Measurements from ENCODE around the gene RHBDL3.

Gene RHBDL3

DNA sequence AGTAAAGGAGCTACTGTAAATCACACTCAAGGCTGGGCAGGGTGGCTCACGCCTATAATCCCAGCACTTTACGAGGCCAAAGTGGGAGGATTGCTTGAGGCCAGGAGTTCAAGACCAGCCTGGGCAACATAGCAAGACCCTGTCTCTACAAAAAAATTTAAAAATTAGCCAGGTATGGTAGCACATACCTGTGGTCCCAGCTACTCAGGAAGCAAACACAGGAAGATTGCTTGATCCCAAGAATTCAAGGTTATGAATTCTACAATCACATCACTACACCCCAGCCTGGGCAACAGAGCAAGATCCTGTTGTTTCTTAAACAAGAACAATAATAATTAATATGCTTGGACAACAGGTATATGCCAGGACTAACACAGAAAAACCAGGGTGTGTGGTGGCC is 13.2 kb downstream of the RHBDL3 start:
- H3K4me3 ChIP-seq (ENCODE audit: low read depth in 1 of 2, low read length in 2 of 2), result no peak overlapping the region
- no peak overlapping the region for H3K4me2 ChIP-seq (ENCODE audit: insufficient read depth, low read length)
- peaks cover 9% of the 10 kb centered on the region for H3K27me3 ChIP-seq (ENCODE audit: insufficient read depth, low read length, poor library complexity)
- ATAC-seq (ENCODE audit: insufficient read depth, low read depth), result no peak
- no peak for DNase-seq
- peaks cover 5% of the 10 kb centered on the region for H4K20me1 ChIP-seq (ENCODE audit: insufficient read depth, low read length)
- H3K79me2 ChIP-seq (ENCODE audit: insufficient read depth, low read length), result no peaks in the 10 kb centered on the region
- no peaks in the 10 kb centered on the region for H3K36me3 ChIP-seq (ENCODE audit: insufficient read depth, low read length)
- no peaks in the 10 kb centered on the region for H3K9me3 ChIP-seq (ENCODE audit: insufficient read depth, low read length, severe bottlenecking)
- TF ChIP-seq, protein P1, sequence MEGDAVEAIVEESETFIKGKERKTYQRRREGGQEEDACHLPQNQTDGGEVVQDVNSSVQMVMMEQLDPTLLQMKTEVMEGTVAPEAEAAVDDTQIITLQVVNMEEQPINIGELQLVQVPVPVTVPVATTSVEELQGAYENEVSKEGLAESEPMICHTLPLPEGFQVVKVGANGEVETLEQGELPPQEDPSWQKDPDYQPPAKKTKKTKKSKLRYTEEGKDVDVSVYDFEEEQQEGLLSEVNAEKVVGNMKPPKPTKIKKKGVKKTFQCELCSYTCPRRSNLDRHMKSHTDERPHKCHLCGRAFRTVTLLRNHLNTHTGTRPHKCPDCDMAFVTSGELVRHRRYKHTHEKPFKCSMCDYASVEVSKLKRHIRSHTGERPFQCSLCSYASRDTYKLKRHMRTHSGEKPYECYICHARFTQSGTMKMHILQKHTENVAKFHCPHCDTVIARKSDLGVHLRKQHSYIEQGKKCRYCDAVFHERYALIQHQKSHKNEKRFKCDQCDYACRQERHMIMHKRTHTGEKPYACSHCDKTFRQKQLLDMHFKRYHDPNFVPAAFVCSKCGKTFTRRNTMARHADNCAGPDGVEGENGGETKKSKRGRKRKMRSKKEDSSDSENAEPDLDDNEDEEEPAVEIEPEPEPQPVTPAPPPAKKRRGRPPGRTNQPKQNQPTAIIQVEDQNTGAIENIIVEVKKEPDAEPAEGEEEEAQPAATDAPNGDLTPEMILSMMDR (IDR thresholded peaks at IDR 0.05; ENCODE audit: borderline replicate concordance, extremely low read depth, low read length, poor library complexity, severe bottlenecking), result no peak
- TF ChIP-seq EZH2 (IDR thresholded peaks at IDR 0.05; ENCODE audit: borderline replicate concordance, low read depth, low read length, severe bottlenecking), result no peak
- no peak overlapping the region for H2AFZ ChIP-seq (ENCODE audit: low read depth, low read length)
- no peak overlapping the region for H3K9ac ChIP-seq (ENCODE audit: low read depth, low read length)
- no peak overlapping the region for H3K27ac ChIP-seq (ENCODE audit: low read length)
- no peaks in the 10 kb centered on the region for H3K4me1 ChIP-seq (ENCODE audit: insufficient read depth, low read length)

- Histone ChIP-seq H3K27ac (ENCODE audit: low read length) (no peak overlapping the region), H2AFZ (ENCODE audit: low read depth, low read length) (no peak overlapping the region), H3K4me2 (ENCODE audit: insufficient read depth, low read length) (no peak overlapping the region), H3K36me3 (ENCODE audit: insufficient read depth, low read length) (no peaks in the 10 kb centered on the region), H4K20me1 (ENCODE audit: insufficient read depth, low read length) (peaks cover 4% of the 10 kb centered on the region), H3K9me3 (ENCODE audit: insufficient read depth, low read length, severe bottlenecking) (no peaks in the 10 kb centered on the region), H3K9ac (ENCODE audit: low read depth, low read length) (no peak overlapping the region), H3K4me3 (ENCODE audit: low read depth in 1 of 2, low read length in 2 of 2) (no peak overlapping the region), H3K4me1 (ENCODE audit: insufficient read depth, low read length) (no peaks in the 10 kb centered on the region), H3K27me3 (ENCODE audit: insufficient read depth, low read length, poor library complexity) (peaks cover 11% of the 10 kb centered on the region), H3K79me2 (ENCODE audit: insufficient read depth, low read length) (no peaks in the 10 kb centered on the region)
- TF ChIP-seq EZH2 (IDR thresholded peaks at IDR 0.05; ENCODE audit: borderline replicate concordance, low read depth, low read length, severe bottlenecking), result no peak
- TF ChIP-seq, protein P1 (IDR thresholded peaks at IDR 0.05; ENCODE audit: borderline replicate concordance, extremely low read depth, low read length, poor library complexity, severe bottlenecking), result no peak
- no peak for DNase-seq
- no peak for ATAC-seq (ENCODE audit: insufficient read depth, low read depth)
These were observed 14.5 kb downstream of the RHBDL3 start for GRCh38 chr17:32279891-32280716.

DNA sequence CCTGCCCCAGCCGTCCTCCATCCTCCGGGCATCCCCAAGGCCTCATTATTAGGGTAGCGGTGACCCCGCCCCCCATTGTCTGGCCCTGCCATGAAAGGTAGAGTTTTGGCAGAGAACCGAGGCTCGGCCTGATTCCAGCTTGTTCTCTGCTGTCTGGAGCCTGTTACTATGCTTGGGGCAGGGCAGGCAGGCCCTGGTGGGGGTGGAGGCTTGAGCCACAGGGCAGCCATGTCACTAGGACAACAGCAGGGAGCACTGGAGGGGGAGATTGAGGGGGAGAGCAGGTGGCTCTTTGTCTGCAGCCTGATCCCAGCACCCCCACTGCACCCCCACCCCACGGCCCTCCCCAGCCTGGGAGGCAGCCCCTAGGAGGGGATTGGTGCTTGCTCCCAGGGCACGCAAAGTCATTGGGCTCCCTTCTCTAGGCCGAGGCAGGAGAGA is 15.4 kb downstream of the RHBDL3 start:
- no peaks in the 10 kb centered on the region for H3K4me1 ChIP-seq (ENCODE audit: insufficient read depth, low read length)
- H3K27me3 ChIP-seq (ENCODE audit: insufficient read depth, low read length, poor library complexity), result peaks cover 11% of the 10 kb centered on the region
- ATAC-seq (ENCODE audit: insufficient read depth, low read depth) (no peak), DNase-seq (no peak)
- no peak overlapping the region for H3K27ac ChIP-seq (ENCODE audit: low read length)
- no peak overlapping the region for H2AFZ ChIP-seq (ENCODE audit: low read depth, low read length)
- H3K79me2 ChIP-seq (ENCODE audit: insufficient read depth, low read length), result no peaks in the 10 kb centered on the region
- no peak overlapping the region for H3K4me3 ChIP-seq (ENCODE audit: low read depth in 1 of 2, low read length in 2 of 2)
- H3K36me3 ChIP-seq (ENCODE audit: insufficient read depth, low read length), result no peaks in the 10 kb centered on the region
- no peak overlapping the region for H3K9ac ChIP-seq (ENCODE audit: low read depth, low read length)
- H4K20me1 ChIP-seq (ENCODE audit: insufficient read depth, low read length), result no peaks in the 10 kb centered on the region; the same call in 1 of the 2 replicates
- TF ChIP-seq, protein P1 (IDR thresholded peaks at IDR 0.05; ENCODE audit: borderline replicate concordance, extremely low read depth, low read length, poor library complexity, severe bottlenecking), result no peak
- TF ChIP-seq EZH2 (IDR thresholded peaks at IDR 0.05; ENCODE audit: borderline replicate concordance, low read depth, low read length, severe bottlenecking), result no peak
- H3K4me2 ChIP-seq (ENCODE audit: insufficient read depth, low read length), result no peak overlapping the region
- no peaks in the 10 kb centered on the region for H3K9me3 ChIP-seq (ENCODE audit: insufficient read depth, low read length, severe bottlenecking)

All from DND-41 (cell line).